K562 (cell line): ENCODE measurements around the gene PATL2. TPM values are rescaled to one million over a fixed set of nuclear protein-coding genes. Genes with fewer than 3 reads are reported as not detected.

Source experiments
- ERF ChIP-seq: fragments of 450-650 bp; formaldehyde crosslinking; IDR thresholded peaks from 2 replicates; pipeline ENCODE4 v1.4.0; 2020; ENCODE audit warnings: mild to moderate bottlenecking, mixed read lengths
- FOXJ3 ChIP-seq: sonication (generic); formaldehyde crosslinking; IDR thresholded peaks from 2 replicates; pipeline ENCODE4 v1.4.0; 2020; ENCODE audit warnings: mild to moderate bottlenecking, missing genetic modification reagents
- GTF2F1 ChIP-seq: IDR thresholded peaks from 2 replicates; pipeline ENCODE4 v1.6.1; 2011; ENCODE audit warnings: low read depth, low read length, improper control_type of control experiment
- HES1 ChIP-seq: fragments of 450-650 bp; IDR thresholded peaks from 2 replicates; pipeline ENCODE4 v1.6.1; 2016; ENCODE audit warnings: low read depth, mild to moderate bottlenecking, moderate library complexity
- KLF1 ChIP-seq: fragments of 450-650 bp; IDR thresholded peaks from 2 replicates; pipeline ENCODE4 v1.6.1; 2016; ENCODE audit warnings: missing genetic modification characterization, missing compliant biosample characterization
- MTA2 ChIP-seq: fragments of 450-650 bp; IDR thresholded peaks from 2 replicates; pipeline ENCODE4 v1.6.1; 2016; ENCODE audit warnings: low read depth
- NCOA4 ChIP-seq: fragments of 450-650 bp; IDR thresholded peaks from 2 replicates; pipeline ENCODE4 v1.6.1; 2018; ENCODE audit warnings: mild to moderate bottlenecking; ENCODE audit not compliant: partially characterized antibody
- NFE2 ChIP-seq: IDR thresholded peaks from 2 replicates; pipeline ENCODE4 v1.6.1; 2014; ENCODE audit warnings: antibody characterized with exemption, low read depth
- NR3C1 ChIP-seq: sonication (generic); formaldehyde crosslinking; IDR thresholded peaks from 2 replicates; pipeline ENCODE4 v1.8.1; 2022; ENCODE audit warnings: missing genetic modification reagents
- POLR2A ChIP-seq: fragments of 450-650 bp; conservative IDR thresholded peaks from 2 replicates; pipeline ENCODE4 v1.6.1; 2016
- PTRF ChIP-seq: fragments of 450-650 bp; IDR thresholded peaks from 2 replicates; pipeline ENCODE4 v1.6.1; 2016; ENCODE audit warnings: mild to moderate bottlenecking, missing genetic modification characterization, missing compliant biosample characterization
- SAFB2 ChIP-seq: fragments of 200-400 bp; formaldehyde crosslinking; IDR thresholded peaks from 2 replicates; pipeline ENCODE4 v1.6.1; 2018; ENCODE audit warnings: borderline replicate concordance, low read length, low read depth, moderate library complexity; ENCODE audit not compliant: severe bottlenecking
- SRSF1 ChIP-seq: fragments of 200-400 bp; formaldehyde crosslinking; IDR thresholded peaks from 2 replicates; pipeline ENCODE4 v1.6.1; 2017; ENCODE audit warnings: mild to moderate bottlenecking, low read depth, low read length, moderate library complexity
- TRIM25 ChIP-seq: fragments of 450-650 bp; IDR thresholded peaks from 2 replicates; pipeline ENCODE4 v1.7.0; 2016; ENCODE audit warnings: borderline replicate concordance
- ZBTB1 ChIP-seq: sonication (generic); formaldehyde crosslinking; IDR thresholded peaks from 2 replicates; pipeline ENCODE4 v1.8.1; 2023; ENCODE audit warnings: missing genetic modification reagents, low read depth, mild to moderate bottlenecking, borderline replicate concordance
- ZFPM2 ChIP-seq: fragments of 250-450 bp; sonication (Bioruptor Pico); IDR thresholded peaks from 2 replicates; pipeline ENCODE4 v1.5.1; 2022; ENCODE audit warnings: mild to moderate bottlenecking
- ZNF121 ChIP-seq: sonication (generic); formaldehyde crosslinking; conservative IDR thresholded peaks from 2 replicates; pipeline ENCODE4 v1.8.0; 2022; ENCODE audit warnings: missing genetic modification reagents
- ZNF586 ChIP-seq: fragments of 450-650 bp; formaldehyde crosslinking; conservative IDR thresholded peaks from 2 replicates; pipeline ENCODE4 v1.4.0; 2020; ENCODE audit warnings: mild to moderate bottlenecking, moderate library complexity
- ZNF75A ChIP-seq: fragments of 450-650 bp; formaldehyde crosslinking; IDR thresholded peaks from 2 replicates; pipeline ENCODE4 v1.4.0; 2020; ENCODE audit warnings: mild to moderate bottlenecking
- polyA plus RNA-seq, 8 experiments: library from polyadenylated mRNA; depleted of rRNA in 4 of 8; stranded (reverse) in 5 of 8; unstranded in 3 of 8; fragments of >200 nt; fragmentation: Nextera tagmentation in 2 of 8; fragmentation: Illumina TruSeq in 1 of 8; extraction: Ambion mirVana in 2 of 8; extraction: Trizol in 1 of 8; gene quantifications; 2 replicates each; pipeline versions ENCODE4 v1.2.1 to v1.2.3, GENCODE V29; 2011 to 2014; ENCODE audit warnings: inconsistent platforms in 1 of 8, missing spikeins in 1 of 8
- total RNA-seq, 7 experiments: library from RNA; depleted of rRNA in 6 of 7; stranded (reverse); fragments of >200 nt in 6 of 7; fragmentation: Illumina TruSeq in 2 of 7; extraction: Trizol in 2 of 7; gene quantifications; 2 replicates each; pipeline versions ENCODE4 v1.2.1 to v1.2.3, GENCODE V29; 2011 to 2021; ENCODE audit warnings: low replicate concordance in 1 of 7
- TF ChIP-seq, protein P1 (sequence below), 2 experiments: IDR thresholded peaks; 2 replicates each; pipeline ENCODE4 v1.6.1; 2012; ENCODE audit warnings: improper control_type of control experiment in 2 of 2, low read depth in 2 of 2, low read length in 2 of 2, borderline replicate concordance in 1 of 2
- TF ChIP-seq, protein P2 (sequence below), 2 experiments: fragments of 450-650 bp; conservative IDR thresholded peaks; 2 replicates each; pipeline ENCODE4 v1.6.1; 2017; ENCODE audit warnings: mild to moderate bottlenecking in 2 of 2, moderate library complexity in 2 of 2

PATL2 gene
- total and polyA plus RNA-seq, 9 of the 15 experiments (the other 6 are each of a cell fraction or from before 2014, with no cell fraction given), result 0.42 to 1.1 (median 0.86) TPM

- TF ChIP-seq FOXJ3 (CRISPR knock-in tag) (no peak), SRSF1 (no peak), GTF2F1 (peak; percentile 89; the same call in 1 of the 2 replicates), NCOA4 (no peak), NFE2 (peak; percentile 88), MTA2 (no peak), POLR2A (peak; percentile 77), NR3C1 (CRISPR knock-in tag) (no peak), ZNF121 (CRISPR knock-in tag) (no peak), KLF1 (tag) (no peak), ZNF586 (CRISPR knock-in tag) (no peak), ERF (CRISPR knock-in tag) (no peak), HES1 (peak; percentile 84), SAFB2 (no peak), ZBTB1 (CRISPR knock-in tag) (no peak), TRIM25 (no peak), PTRF (tag) (no peak), ZNF75A (CRISPR knock-in tag) (no peak), ZFPM2 (CRISPR knock-in tag) (no peak)
- TF ChIP-seq, protein P1, sequence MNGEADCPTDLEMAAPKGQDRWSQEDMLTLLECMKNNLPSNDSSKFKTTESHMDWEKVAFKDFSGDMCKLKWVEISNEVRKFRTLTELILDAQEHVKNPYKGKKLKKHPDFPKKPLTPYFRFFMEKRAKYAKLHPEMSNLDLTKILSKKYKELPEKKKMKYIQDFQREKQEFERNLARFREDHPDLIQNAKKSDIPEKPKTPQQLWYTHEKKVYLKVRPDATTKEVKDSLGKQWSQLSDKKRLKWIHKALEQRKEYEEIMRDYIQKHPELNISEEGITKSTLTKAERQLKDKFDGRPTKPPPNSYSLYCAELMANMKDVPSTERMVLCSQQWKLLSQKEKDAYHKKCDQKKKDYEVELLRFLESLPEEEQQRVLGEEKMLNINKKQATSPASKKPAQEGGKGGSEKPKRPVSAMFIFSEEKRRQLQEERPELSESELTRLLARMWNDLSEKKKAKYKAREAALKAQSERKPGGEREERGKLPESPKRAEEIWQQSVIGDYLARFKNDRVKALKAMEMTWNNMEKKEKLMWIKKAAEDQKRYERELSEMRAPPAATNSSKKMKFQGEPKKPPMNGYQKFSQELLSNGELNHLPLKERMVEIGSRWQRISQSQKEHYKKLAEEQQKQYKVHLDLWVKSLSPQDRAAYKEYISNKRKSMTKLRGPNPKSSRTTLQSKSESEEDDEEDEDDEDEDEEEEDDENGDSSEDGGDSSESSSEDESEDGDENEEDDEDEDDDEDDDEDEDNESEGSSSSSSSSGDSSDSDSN (IDR thresholded peaks at IDR 0.05; ENCODE audit: borderline replicate concordance in 1 of 2, low read depth in 2 of 2, low read length in 2 of 2), result peak in 1 of 2 experiments; percentile 10; a peak in 1 of 4 replicates
- TF ChIP-seq, protein P2, sequence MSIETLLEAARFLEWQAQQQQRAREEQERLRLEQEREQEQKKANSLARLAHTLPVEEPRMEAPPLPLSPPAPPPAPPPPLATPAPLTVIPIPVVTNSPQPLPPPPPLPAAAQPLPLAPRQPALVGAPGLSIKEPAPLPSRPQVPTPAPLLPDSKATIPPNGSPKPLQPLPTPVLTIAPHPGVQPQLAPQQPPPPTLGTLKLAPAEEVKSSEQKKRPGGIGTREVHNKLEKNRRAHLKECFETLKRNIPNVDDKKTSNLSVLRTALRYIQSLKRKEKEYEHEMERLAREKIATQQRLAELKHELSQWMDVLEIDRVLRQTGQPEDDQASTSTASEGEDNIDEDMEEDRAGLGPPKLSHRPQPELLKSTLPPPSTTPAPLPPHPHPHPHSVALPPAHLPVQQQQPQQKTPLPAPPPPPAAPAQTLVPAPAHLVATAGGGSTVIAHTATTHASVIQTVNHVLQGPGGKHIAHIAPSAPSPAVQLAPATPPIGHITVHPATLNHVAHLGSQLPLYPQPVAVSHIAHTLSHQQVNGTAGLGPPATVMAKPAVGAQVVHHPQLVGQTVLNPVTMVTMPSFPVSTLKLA (conservative IDR thresholded peaks at IDR 0.05), result peak; percentile 47 to 81; a peak in 3 of 4 replicates
Observed at GRCh38 chr15:44728576-44729407, 17.7 kb upstream of the PATL2 start (continued).
